ENCODE measurements around the gene TEX26.

The TEX26 gene

DNA sequence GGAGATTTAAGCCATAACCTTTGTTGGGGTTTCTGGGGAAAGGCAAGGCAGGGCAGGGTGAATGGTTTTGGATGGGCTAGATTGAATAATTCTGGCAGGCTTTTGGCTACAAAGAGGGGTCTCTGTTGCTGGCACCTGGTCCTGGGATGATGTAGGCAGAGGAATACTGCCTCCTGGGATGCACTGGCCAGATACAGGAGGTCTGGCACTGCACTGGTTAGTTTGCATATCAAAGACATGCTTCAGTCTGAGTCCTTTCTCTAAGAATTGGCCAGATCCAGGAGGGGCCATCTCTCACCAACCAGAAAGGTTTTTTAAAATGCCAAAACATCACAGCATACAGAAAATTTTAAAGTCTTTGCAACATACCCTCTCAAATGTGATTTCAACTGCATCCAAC, 34.4 kb upstream of the TEX26 start:
- ChIA-PET CTCF (no interaction called here), POLR2A (ENCODE audit: low non-redundant PET) (no interaction called here)
- no peak for DNase-seq (ENCODE audit: low spot score)
- TF ChIP-seq, protein P1, sequence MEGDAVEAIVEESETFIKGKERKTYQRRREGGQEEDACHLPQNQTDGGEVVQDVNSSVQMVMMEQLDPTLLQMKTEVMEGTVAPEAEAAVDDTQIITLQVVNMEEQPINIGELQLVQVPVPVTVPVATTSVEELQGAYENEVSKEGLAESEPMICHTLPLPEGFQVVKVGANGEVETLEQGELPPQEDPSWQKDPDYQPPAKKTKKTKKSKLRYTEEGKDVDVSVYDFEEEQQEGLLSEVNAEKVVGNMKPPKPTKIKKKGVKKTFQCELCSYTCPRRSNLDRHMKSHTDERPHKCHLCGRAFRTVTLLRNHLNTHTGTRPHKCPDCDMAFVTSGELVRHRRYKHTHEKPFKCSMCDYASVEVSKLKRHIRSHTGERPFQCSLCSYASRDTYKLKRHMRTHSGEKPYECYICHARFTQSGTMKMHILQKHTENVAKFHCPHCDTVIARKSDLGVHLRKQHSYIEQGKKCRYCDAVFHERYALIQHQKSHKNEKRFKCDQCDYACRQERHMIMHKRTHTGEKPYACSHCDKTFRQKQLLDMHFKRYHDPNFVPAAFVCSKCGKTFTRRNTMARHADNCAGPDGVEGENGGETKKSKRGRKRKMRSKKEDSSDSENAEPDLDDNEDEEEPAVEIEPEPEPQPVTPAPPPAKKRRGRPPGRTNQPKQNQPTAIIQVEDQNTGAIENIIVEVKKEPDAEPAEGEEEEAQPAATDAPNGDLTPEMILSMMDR (conservative IDR thresholded peaks at IDR 0.05; ENCODE audit: low read depth), result no peak
- H3K27ac ChIP-seq, result no peak overlapping the region

DNA sequence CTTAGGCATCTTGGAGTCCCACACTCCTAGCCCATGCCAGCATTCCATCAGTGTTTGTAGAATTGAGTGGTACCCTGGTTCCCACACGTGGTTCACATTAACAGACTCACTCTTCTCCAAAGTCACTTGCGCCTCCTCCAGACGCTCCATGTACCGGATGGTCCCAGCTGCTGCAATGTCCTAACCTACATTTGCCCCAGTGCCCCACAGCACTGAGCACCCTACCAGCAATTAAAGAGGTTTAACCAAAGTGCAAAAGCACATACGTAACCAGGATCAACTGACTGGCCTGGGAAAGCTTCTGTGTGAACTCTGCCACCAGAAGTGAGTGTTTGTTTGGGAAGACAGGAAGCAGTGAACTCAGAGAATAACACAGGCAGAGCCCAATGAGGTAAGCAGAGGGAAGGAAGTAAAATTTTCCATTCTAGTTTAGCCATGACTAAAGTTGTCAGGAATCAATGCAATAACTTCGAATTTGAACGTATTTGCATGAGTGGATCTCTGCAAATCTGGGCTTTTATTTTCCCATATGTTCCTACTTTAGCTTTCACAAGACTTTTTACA, 33.7 kb upstream of the TEX26 start:
- ChIA-PET CTCF (no interaction called here), POLR2A (ENCODE audit: low non-redundant PET) (no interaction called here)
- no peak overlapping the region for H3K27ac ChIP-seq
- peak; percentile 15 for DNase-seq (ENCODE audit: low spot score)
- TF ChIP-seq, protein P1 (conservative IDR thresholded peaks at IDR 0.05; ENCODE audit: low read depth), result no peak

DNA sequence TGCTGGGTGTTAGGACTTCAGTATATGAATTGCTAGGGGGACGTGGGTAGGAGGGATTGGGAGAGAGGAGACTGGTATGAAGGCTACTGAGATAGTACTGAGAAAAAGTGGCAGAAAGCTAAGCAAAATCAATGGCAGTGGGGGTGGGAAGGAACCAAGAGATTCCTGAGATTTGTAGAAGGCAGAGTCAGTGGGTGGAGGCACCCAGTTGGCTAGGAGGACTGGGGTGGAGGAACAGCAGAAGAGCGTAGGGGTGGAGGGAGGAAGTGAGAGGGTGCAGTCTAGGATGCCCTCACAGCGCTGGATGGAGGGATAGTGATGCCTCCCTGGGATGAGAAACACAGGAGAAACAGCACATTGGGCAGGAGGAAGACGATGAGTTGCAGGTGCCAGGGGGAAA, 32.0 kb upstream of the TEX26 start:
- TF ChIP-seq, protein P1 (conservative IDR thresholded peaks at IDR 0.05; ENCODE audit: low read depth), result no peak

DNA sequence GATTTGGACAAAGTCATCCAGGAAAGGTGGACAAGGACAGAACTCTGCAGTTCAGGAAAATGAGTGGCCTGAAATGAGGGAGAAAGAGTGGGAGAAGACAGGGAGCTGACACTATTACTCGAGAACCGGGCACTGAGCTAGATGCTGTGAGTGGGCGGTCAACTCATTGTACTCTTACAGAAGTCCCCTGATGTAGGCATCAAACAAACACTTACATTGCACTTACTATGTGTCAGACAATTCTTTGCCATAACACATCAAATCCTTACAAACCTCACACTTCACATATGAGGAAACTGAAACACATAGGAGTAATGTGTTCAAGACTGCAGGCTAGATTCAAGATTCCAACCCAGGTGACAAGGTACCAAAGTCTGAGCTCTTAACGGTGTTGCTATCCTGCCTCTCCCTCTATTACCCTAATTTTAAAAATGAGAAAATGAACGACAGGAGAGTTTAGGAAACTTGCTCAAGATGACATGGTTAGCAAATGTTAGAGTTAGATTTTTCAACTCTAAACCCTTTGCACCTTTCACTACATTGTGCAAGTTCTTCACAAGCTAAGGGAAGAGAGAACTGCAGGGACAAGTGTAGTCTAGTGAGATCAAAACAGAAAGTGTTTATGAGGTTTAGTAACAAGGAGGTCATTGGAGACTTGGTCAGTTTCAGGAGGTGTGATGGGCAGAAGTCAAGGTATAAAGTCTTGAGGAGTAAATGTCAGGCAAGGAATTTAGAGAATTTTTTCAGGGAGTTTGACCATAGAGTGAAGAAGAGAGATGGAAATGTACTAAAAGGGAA, 31.3 kb upstream of the TEX26 start:
- ChIA-PET CTCF (interaction anchor here (0.6 kb wide), 1 partner anchor 286 kb away, joined by 6 read pairs; no protein-coding TSS in a partner anchor), POLR2A (ENCODE audit: low non-redundant PET) (no interaction called here)
- no peak for DNase-seq (ENCODE audit: low spot score)
- TF ChIP-seq, protein P1 (conservative IDR thresholded peaks at IDR 0.05; ENCODE audit: low read depth), result no peak
- no peak overlapping the region for H3K27ac ChIP-seq

More for the DNA sequence above, 32.0 kb upstream of the TEX26 start:
- ChIA-PET CTCF (no interaction called here), POLR2A (ENCODE audit: low non-redundant PET) (no interaction called here)
- no peak overlapping the region for H3K27ac ChIP-seq
- DNase-seq (ENCODE audit: low spot score), result no peak

DNA sequence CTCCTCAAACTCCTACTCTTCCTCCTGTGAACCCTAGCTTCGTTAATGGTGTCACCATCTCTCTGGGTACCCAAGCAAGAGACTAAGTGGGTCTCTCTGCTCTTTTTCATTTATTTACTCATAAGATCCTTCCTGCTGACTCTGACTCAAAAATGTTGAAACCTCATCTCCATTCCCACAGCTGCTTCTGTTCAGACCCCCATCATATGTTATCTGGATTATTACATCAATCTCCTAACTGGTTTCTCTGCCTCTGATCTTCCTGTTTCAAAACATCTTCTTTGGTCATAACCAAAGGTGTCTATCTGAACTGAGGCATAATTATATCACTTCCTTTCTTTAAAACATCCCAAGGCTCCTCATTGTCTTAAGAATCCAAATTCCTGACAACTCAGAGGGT, 28.4 kb upstream of the TEX26 start:
- ChIA-PET CTCF (no interaction called here), POLR2A (ENCODE audit: low non-redundant PET) (no interaction called here)
- no peak overlapping the region for H3K27ac ChIP-seq
- DNase-seq (ENCODE audit: low spot score), result no peak
- TF ChIP-seq, protein P1 (conservative IDR thresholded peaks at IDR 0.05; ENCODE audit: low read depth), result no peak

- CTCF ChIA-PET, result interaction anchor here (0.7 kb wide), 1 partner anchor 14 kb away, joined by 3 read pairs; no protein-coding TSS in a partner anchor
- TF ChIP-seq, protein P1 (conservative IDR thresholded peaks at IDR 0.05; ENCODE audit: low read depth), result no peak
- H3K27ac ChIP-seq, result no peak within 1 kb of the TSS
- POLR2A ChIA-PET (ENCODE audit: low non-redundant PET), result no interaction called here
- no peak for DNase-seq (ENCODE audit: low spot score)
Observed at GRCh38 chr13:30905932-30906383, 26.5 kb upstream of the TEX26 start, which contains the start of gene MEDAG. Gene MEDAG, plus strand, starts transcription at chr13:30906271. Its CDS starts 245 bp downstream, at chr13:30906516.

All from RWPE1 (cell line).